Calu3 (cell line): ENCODE results near the gene HDLBP. TPM values are rescaled to one million over a fixed set of nuclear protein-coding genes. Genes with fewer than 3 reads are reported as not detected.
A peak's percentile ranks its signal among the peaks of the same experiment; 100 is the strongest.

Source experiments
- BruUV-seq: library from RNA; stranded (reverse); fragments of 400-500 nt; replicated peaks from 2 replicates; lab custom pipeline; 2021; lab: Mats Ljungman, UMichigan
- CTCF ChIA-PET: fragments of 300-600 bp; sonication (Branson Sonifier 250); formaldehyde crosslinking; loops from one replicate; lab custom pipeline; 2022; ENCODE audit warnings: antibody characterized with exemption; lab: Charles Lee
- DNase-seq: peaks from one replicate; pipeline ENCODE4 v3.0.0; 2022
- H3K27ac Mint-ChIP-seq: one replicate; pipeline ENCODE4 v1.8.0; 2022; ENCODE audit warnings: mixed read lengths; ENCODE audit not compliant: unreplicated experiment
- H3K27me3 Mint-ChIP-seq: one replicate; pipeline ENCODE4 v1.8.0; 2022; ENCODE audit warnings: mixed read lengths; ENCODE audit not compliant: unreplicated experiment
- H3K36me3 Mint-ChIP-seq: one replicate; pipeline ENCODE4 v1.8.0; 2022; ENCODE audit warnings: mild to moderate bottlenecking, moderate library complexity, mixed read lengths; ENCODE audit not compliant: insufficient read depth, unreplicated experiment
- H3K4me1 Mint-ChIP-seq: one replicate; pipeline ENCODE4 v1.8.0; 2022; ENCODE audit warnings: mild to moderate bottlenecking, low read depth, mixed read lengths; ENCODE audit not compliant: unreplicated experiment
- H3K4me3 Mint-ChIP-seq: one replicate; pipeline ENCODE4 v1.8.0; 2022; ENCODE audit warnings: mild to moderate bottlenecking, low read depth, moderate library complexity, mixed read lengths; ENCODE audit not compliant: unreplicated experiment
- H3K9me3 Mint-ChIP-seq: one replicate; pipeline ENCODE4 v1.8.0; 2022; ENCODE audit warnings: low read depth, mixed read lengths; ENCODE audit not compliant: unreplicated experiment
- intact Hi-C: fragments of 100-400 bp; cut with micrococcal nuclease; formaldehyde crosslinking; loops from one replicate; pipeline ENCODE4 v1.10.0; 2022; ENCODE audit not compliant: unreplicated experiment
- total RNA-seq: library from RNA; stranded (reverse); gene quantifications from 2 replicates; pipeline ENCODE4 v1.2.3, GENCODE V29; 2022
- TF ChIP-seq, protein P1 (sequence below): fragments of 200-600 bp; IDR thresholded peaks from one replicate; pipeline ENCODE4 v1.8.0; 2022; ENCODE audit warnings: antibody characterized with exemption; ENCODE audit not compliant: unreplicated experiment

Gene HDLBP
- total RNA-seq, 1 experiment from 2014 or later = 493 TPM

- no peak overlapping the region for H3K4me3 Mint-ChIP-seq
- BruUV-seq = no TSS peak
- no peak for DNase-seq
- intact Hi-C loops = no loop called here
- H3K27ac Mint-ChIP-seq = no peak overlapping the region
- H3K4me1 Mint-ChIP-seq = peaks cover 38% of the 10 kb centered on the region
- CTCF ChIA-PET = interaction anchor here (0.6 kb wide), 1 partner anchor 58 kb away, joined by 6 read pairs; no protein-coding TSS in a partner anchor
- TF ChIP-seq, protein P1, sequence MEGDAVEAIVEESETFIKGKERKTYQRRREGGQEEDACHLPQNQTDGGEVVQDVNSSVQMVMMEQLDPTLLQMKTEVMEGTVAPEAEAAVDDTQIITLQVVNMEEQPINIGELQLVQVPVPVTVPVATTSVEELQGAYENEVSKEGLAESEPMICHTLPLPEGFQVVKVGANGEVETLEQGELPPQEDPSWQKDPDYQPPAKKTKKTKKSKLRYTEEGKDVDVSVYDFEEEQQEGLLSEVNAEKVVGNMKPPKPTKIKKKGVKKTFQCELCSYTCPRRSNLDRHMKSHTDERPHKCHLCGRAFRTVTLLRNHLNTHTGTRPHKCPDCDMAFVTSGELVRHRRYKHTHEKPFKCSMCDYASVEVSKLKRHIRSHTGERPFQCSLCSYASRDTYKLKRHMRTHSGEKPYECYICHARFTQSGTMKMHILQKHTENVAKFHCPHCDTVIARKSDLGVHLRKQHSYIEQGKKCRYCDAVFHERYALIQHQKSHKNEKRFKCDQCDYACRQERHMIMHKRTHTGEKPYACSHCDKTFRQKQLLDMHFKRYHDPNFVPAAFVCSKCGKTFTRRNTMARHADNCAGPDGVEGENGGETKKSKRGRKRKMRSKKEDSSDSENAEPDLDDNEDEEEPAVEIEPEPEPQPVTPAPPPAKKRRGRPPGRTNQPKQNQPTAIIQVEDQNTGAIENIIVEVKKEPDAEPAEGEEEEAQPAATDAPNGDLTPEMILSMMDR = no peak
- no peaks in the 10 kb centered on the region for H3K9me3 Mint-ChIP-seq
- peaks cover 13% of the 10 kb centered on the region for H3K36me3 Mint-ChIP-seq
- no peaks in the 10 kb centered on the region for H3K27me3 Mint-ChIP-seq
Observed at GRCh38 chr2:241289597-241289996, 25.9 kb downstream of the HDLBP start.

- BruUV-seq = no TSS peak
- intact Hi-C loops = no loop called here
- CTCF ChIA-PET = no interaction called here
- Mint-ChIP-seq H3K9me3 (no peaks in the 10 kb centered on the region), H3K36me3 (peaks cover 19% of the 10 kb centered on the region), H3K27me3 (no peaks in the 10 kb centered on the region), H3K4me1 (peaks cover 38% of the 10 kb centered on the region), H3K27ac (no peak overlapping the region), H3K4me3 (no peak overlapping the region)
- TF ChIP-seq, protein P1 = no peak
- no peak for DNase-seq
Observed at GRCh38 chr2:241289053-241289452, 26.4 kb downstream of the HDLBP start.

DNA sequence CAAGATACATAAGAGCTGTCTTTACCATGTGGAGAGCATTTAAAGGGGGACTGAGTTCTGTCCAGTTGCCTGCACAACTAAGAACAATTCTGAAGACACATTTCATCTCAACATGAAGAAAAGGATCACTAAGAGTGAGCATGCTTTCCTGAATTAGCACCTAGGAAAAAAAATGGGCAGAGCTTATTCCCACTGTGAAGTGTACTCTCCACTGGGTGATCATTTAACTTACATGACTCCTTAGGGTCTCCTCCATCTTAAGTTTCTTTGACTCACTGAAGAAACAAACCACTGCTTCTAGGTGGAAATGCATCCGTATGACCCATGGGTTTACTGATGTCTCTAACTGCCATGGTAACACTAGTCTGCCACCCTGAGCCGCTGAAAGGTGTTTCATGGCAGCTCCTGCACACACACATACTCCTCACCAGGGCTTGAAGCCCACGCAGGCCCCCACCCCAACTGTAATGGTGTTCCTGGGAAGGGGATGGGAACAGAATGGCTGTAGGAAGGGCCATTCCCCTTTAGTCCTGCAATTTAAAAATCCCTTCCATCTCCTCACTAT is 27.1 kb downstream of the HDLBP start:
- H3K4me3 Mint-ChIP-seq = no peak overlapping the region
- no peaks in the 10 kb centered on the region for H3K27me3 Mint-ChIP-seq
- BruUV-seq = no TSS peak
- TF ChIP-seq, protein P1 = no peak
- no peak overlapping the region for H3K27ac Mint-ChIP-seq
- CTCF ChIA-PET = no interaction called here
- intact Hi-C loops = no loop called here
- no peaks in the 10 kb centered on the region for H3K9me3 Mint-ChIP-seq
- H3K36me3 Mint-ChIP-seq = peaks cover 23% of the 10 kb centered on the region
- no peak for DNase-seq
- H3K4me1 Mint-ChIP-seq = peaks cover 38% of the 10 kb centered on the region

GRCh38 chr2:241286348-241287090 is 29.0 kb downstream of the HDLBP start:
- no peaks in the 10 kb centered on the region for H3K27me3 Mint-ChIP-seq
- H3K9me3 Mint-ChIP-seq = no peaks in the 10 kb centered on the region
- no TSS peak for BruUV-seq
- TF ChIP-seq, protein P1 = no peak
- peak overlapping the region; percentile 96 for H3K27ac Mint-ChIP-seq
- DNase-seq = peak; percentile 47
- H3K4me3 Mint-ChIP-seq = peak overlapping the region; percentile 38
- CTCF ChIA-PET = interaction anchor here (0.6 kb wide), 1 partner anchor 67 kb away, joined by 3 read pairs; no protein-coding TSS in a partner anchor
- peaks cover 23% of the 10 kb centered on the region for H3K36me3 Mint-ChIP-seq
- H3K4me1 Mint-ChIP-seq = peaks cover 48% of the 10 kb centered on the region
- intact Hi-C loops = no loop called here
